Hepatocyte (in vitro differentiated cells): Measurements from ENCODE around the gene SH3TC1. TPM values are rescaled to one million over a fixed set of nuclear protein-coding genes. Genes with fewer than 3 reads are reported as not detected.

Experiments
- DNase-seq: peaks from one replicate; pipeline ENCODE4 v3.0.0-alpha.2; 2016; ENCODE audit warnings: low spot score
- H2AFZ ChIP-seq: fragments of 200-600 bp; sonication (generic); 2 replicates; pipeline ENCODE4 v1.6.0; 2016; ENCODE audit warnings: antibody characterized with exemption, mild to moderate bottlenecking
- H3K27ac ChIP-seq: fragments of 200-600 bp; sonication (generic); 2 replicates; pipeline ENCODE4 v1.5.1; 2016; ENCODE audit warnings: mild to moderate bottlenecking
- H3K27me3 ChIP-seq: fragments of 200-600 bp; sonication (generic); 2 replicates; pipeline ENCODE4 v1.6.1; 2016
- H3K36me3 ChIP-seq: fragments of 200-600 bp; sonication (generic); replicated peaks from 2 replicates; pipeline ENCODE4 v1.5.1; 2016; ENCODE audit warnings: low read depth; ENCODE audit not compliant: insufficient read depth
- H3K4me1 ChIP-seq: fragments of 200-600 bp; sonication (generic); 2 replicates; pipeline ENCODE4 v1.5.1; 2016; ENCODE audit warnings: mild to moderate bottlenecking, moderate library complexity; ENCODE audit not compliant: insufficient read depth
- H3K4me2 ChIP-seq: fragments of 200-600 bp; sonication (generic); 2 replicates; pipeline ENCODE4 v1.6.0; 2016
- H3K4me3 ChIP-seq: fragments of 200-600 bp; sonication (generic); 2 replicates; pipeline ENCODE4 v1.5.1; 2016; ENCODE audit warnings: mild to moderate bottlenecking
- H3K79me2 ChIP-seq: fragments of 200-600 bp; sonication (generic); 2 replicates; pipeline ENCODE4 v1.6.0; 2017; ENCODE audit warnings: mild to moderate bottlenecking
- H3K9me2 ChIP-seq: fragments of 200-600 bp; sonication (generic); replicated peaks from 2 replicates; pipeline ENCODE4 v1.6.0; 2017; ENCODE audit warnings: mild to moderate bottlenecking; ENCODE audit not compliant: insufficient read depth
- H3K9me3 ChIP-seq: fragments of 200-600 bp; sonication (generic); 2 replicates; pipeline ENCODE4 v1.5.1; 2016; ENCODE audit warnings: low read depth, mild to moderate bottlenecking
- H4K20me1 ChIP-seq: fragments of 200-600 bp; sonication (generic); 2 replicates; pipeline ENCODE4 v1.6.0; 2016; ENCODE audit warnings: mild to moderate bottlenecking; ENCODE audit not compliant: insufficient read depth, poor library complexity, severe bottlenecking
- CTCF ChIP-seq: fragments of 200-600 bp; sonication (generic); IDR thresholded peaks from 2 replicates; pipeline ENCODE4 v1.5.1; 2016; ENCODE audit warnings: antibody characterized with exemption, mild to moderate bottlenecking; ENCODE audit not compliant: poor library complexity
- EZH2 ChIP-seq: fragments of 200-600 bp; sonication (generic); IDR thresholded peaks from 2 replicates; pipeline ENCODE4 v1.6.1; 2016; ENCODE audit warnings: antibody characterized with exemption, mild to moderate bottlenecking, borderline replicate concordance
- EZH2phosphoT487 ChIP-seq: fragments of 200-600 bp; sonication (generic); IDR thresholded peaks from one replicate; pipeline ENCODE4 v1.6.1; 2018; ENCODE audit warnings: antibody characterized with exemption, mild to moderate bottlenecking, low read depth, moderate library complexity; ENCODE audit not compliant: unreplicated experiment, severe bottlenecking
- WGBS: methylation state at CpG from one replicate; pipeline ENCODE4 v1.1.6; 2016; ENCODE audit warnings: low lambda C conversion rate; ENCODE audit errors: missing lambda C conversion rate; 5-methylcytosine and 5-hydroxymethylcytosine counted together
- polyA plus RNA-seq: library from polyadenylated mRNA; unstranded; fragments of >200 nt; fragmentation: Nextera tagmentation; extraction: Ambion mirVana; gene quantifications from 2 replicates; pipeline ENCODE4 v1.2.1, GENCODE V29; 2016
- total RNA-seq: library from RNA; depleted of rRNA; stranded (reverse); fragments of >200 nt; gene quantifications from 2 replicates; pipeline ENCODE4 v1.2.3, GENCODE V29; 2014

SH3TC1 gene
- total and polyA plus RNA-seq, 2 experiments from 2014 or later = 30.3 to 35.4 TPM

DNA sequence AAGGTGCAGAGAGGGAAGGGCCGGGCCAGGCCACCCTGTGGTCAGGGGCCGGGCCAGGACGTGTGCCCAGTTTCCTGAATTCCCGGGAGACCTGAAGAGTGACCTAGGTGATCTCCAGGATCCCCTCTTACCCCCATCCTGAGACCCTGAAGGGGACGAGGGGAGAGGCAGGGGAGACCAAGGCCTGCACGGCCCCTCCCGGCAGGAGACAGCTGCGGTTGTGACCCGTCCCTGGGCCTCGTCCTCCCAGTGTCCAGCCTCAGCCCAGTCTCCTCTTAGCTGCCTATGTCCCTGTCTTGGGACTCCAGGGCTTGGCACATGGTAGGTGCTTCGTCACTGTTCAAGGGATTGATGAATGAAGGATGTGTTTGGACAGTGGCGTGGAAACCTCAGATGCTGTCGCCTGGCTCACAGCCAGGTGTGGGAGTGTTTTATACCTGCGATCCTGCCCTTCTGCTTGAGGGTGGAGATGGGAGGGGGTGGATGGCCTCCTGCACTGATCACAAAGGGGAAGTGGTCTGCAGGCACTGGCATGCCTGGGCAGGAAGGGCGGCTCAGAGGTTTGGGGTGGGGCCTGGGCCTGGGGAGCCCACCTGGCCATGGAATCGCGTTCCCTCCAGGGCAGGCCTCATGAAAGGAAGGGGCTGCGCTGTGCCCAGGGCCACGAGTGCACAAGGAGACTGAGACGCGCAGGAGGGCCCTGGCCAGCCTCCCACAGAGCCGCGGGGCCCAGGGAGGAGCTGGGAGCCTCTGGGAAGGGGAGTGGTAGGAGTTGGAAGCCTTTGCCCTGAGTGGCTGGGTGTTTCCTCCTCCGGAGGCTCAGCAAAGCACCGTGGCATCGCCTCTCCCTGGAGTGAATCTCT is 6.9 kb downstream of the SH3TC1 start:
- TF ChIP-seq CTCF (no peak), EZH2 (no peak), EZH2phosphoT487 (no peak)
- H3K36me3 ChIP-seq = no peaks in the 10 kb centered on the region
- no peak overlapping the region for H2AFZ ChIP-seq

GRCh38 chr4:8207314-8207713 is 8.2 kb downstream of the SH3TC1 start:
- DNase-seq = no peak
- Histone ChIP-seq H3K27ac (no peak overlapping the region), H4K20me1 (no peaks in the 10 kb centered on the region), H2AFZ (no peak overlapping the region), H3K4me3 (no peak overlapping the region), H3K9me2 (no peaks in the 10 kb centered on the region), H3K36me3 (no peaks in the 10 kb centered on the region), H3K4me2 (no peak overlapping the region), H3K4me1 (peaks cover 29% of the 10 kb centered on the region), H3K27me3 (no peaks in the 10 kb centered on the region), H3K9me3 (no peaks in the 10 kb centered on the region), H3K79me2 (peaks cover 12% of the 10 kb centered on the region)
- TF ChIP-seq EZH2 (no peak), EZH2phosphoT487 (no peak), CTCF (no peak)
- 90% methylated on average over 6 of the region's 6 CpGs for WGBS

More for the DNA sequence above, 6.9 kb downstream of the SH3TC1 start:
- Histone ChIP-seq H3K4me2 (no peak overlapping the region), H4K20me1 (no peaks in the 10 kb centered on the region), H3K27ac (no peak overlapping the region), H3K4me3 (no peak overlapping the region), H3K27me3 (no peaks in the 10 kb centered on the region), H3K9me3 (no peaks in the 10 kb centered on the region), H3K79me2 (peaks cover 23% of the 10 kb centered on the region), H3K9me2 (no peaks in the 10 kb centered on the region), H3K4me1 (peaks cover 42% of the 10 kb centered on the region)
- DNase-seq = no peak
- WGBS = 82% methylated on average over 24 of the region's 26 CpGs

DNA sequence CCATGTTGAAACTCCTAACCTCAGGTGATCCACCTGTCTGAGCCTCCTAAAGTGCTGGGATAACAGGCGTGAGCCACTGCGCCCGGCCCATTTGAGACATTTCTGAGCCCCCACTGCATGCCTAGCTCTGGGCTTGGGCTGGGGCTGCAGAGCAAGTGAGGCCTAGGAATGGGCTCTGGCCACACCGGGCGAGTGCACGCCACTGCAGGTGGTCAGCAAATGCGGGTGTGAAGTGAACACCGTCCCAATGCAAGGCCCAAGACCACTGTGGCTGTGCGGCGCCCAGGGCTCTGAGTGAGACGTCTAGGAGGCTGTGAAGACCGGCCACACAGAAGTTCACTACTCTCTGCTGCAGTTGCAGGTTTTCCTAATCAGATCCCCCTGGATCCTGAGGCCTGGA is 9.5 kb downstream of the SH3TC1 start:
- H3K36me3 ChIP-seq = no peaks in the 10 kb centered on the region
- no peak overlapping the region for H3K4me2 ChIP-seq
- peaks cover 21% of the 10 kb centered on the region for H3K4me1 ChIP-seq
- no peaks in the 10 kb centered on the region for H3K9me2 ChIP-seq
- peaks cover 4% of the 10 kb centered on the region for H3K79me2 ChIP-seq
- no peak overlapping the region for H2AFZ ChIP-seq
- 92% methylated on average over 12 of the region's 12 CpGs for WGBS
- no peak for DNase-seq
- H3K27ac ChIP-seq = no peak overlapping the region
- TF ChIP-seq EZH2phosphoT487 (no peak), CTCF (no peak), EZH2 (no peak)
- H3K4me3 ChIP-seq = no peak overlapping the region
- H3K27me3 ChIP-seq = no peaks in the 10 kb centered on the region
- H4K20me1 ChIP-seq = no peaks in the 10 kb centered on the region
- H3K9me3 ChIP-seq = no peaks in the 10 kb centered on the region
